NCI-H128 (cell line): Measurements from ENCODE around the gene SGMS1.

Experiments used
- DNase-seq: peaks from one replicate; lab custom pipeline; 2025; ENCODE audit not compliant: unreplicated experiment; lab: John Stamatoyannopoulos, UW

SGMS1 gene

GRCh38 chr10:50407076-50407801 lies 216.5 kb downstream of the SGMS1 start:
- no peak for DNase-seq

DNA sequence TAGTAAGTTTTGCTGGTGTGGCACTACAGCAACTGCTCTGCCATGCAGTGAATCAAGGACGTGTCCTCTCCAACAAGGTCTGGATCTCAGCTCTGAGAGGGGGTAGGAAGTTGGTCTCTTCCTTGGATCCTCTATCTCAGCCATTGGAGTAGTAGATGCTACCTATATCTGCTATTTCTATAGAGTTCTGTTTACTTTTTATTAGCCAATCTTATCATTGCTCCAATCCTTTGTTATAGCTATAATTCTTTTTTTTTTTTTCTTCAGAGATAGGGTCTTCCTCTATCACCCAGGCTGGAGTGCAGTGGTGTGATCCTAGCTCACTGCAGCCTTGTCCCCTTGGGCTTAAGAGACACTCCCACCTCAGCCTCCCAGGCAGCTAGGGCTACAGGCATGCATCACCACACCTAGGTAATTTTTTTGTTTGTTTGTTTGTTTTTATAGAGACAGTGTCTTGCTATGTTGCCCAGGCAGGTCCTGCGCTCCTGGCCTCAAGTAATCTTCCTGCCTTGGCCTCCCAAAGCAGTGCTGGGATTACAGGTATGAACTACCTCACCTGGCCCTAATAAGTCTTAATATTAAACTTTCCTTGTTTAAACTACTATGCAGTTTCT lies 217.2 kb downstream of the SGMS1 start:
- no peak for DNase-seq

GRCh38 chr10:50405723-50406122 lies 218.0 kb downstream of the SGMS1 start:
- DNase-seq = no peak

DNA sequence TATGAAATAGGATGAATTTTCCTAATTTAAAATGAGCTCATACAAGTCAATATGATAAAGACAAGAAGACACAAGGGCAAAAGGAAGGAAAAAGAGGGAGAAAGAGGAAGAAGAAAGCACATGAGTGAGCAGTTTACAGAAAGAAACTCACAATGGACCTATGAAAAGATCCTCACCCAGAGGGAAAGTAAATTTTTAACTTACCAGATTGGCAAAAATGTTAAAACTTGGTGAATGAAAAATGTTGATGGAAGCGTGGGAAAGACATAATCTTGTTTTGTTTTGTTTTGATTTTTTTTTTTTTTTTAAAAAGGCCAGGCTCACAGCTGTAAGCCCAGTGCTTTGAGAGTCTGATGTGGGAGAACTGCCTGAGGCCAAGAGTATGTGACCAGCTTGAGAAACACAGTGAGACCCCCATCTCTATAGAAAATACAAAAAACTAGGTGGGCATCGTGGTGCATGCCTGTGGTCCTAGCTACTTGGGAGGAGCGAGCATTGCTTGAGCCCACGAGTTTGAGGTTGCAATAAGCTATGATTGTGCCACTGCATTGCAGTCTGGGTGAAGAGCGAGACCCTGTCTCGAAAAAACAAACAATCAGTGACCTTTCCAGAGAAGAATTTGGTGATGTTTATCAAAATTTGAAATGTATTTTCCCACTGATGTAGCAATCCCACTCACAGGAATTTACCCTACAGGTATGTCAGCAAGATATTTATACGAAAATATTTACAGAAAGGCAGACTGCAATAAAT lies 219.6 kb downstream of the SGMS1 start:
- DNase-seq = no peak

DNA sequence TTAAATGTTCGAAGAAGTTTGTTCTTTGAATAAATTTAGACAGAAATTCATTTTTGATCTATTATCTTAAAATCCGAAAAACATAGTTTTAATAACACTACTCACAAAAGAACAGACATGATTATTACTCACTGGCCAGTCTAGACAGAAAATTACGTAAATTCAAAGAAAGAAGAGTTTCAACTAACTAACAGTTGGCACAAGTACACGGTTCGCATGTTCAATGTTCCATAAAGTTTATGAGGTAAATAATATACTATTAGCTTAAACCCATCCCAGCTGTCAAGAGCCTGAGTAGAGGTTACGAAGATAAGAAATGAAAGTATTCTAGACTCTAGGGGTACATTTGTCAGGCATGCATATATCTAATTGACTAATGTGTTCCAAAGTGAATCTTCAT lies 220.7 kb downstream of the SGMS1 start:
- DNase-seq = no peak

- DNase-seq = no peak
These were observed 221.3 kb downstream of the SGMS1 start for GRCh38 chr10:50402466-50402865.

DNA sequence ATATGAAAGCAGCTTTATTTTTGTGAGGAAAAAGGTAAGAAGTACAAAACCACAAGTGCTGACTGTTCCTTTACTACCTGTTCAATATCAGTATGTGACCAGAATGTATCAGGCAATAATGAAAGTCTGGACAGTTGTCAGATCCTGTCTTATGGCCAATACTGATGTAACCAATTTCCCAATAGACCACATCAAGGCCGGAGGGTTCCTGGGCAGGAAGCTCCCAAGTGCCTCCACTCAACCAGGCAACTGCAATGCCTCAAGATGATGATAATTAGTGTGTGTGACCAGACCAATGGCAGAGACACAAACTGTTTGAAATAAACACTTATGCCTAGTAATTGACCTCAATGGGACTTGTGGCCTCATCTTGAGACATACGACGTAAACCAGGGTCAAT lies 223.1 kb downstream of the SGMS1 start:
- no peak for DNase-seq

DNA sequence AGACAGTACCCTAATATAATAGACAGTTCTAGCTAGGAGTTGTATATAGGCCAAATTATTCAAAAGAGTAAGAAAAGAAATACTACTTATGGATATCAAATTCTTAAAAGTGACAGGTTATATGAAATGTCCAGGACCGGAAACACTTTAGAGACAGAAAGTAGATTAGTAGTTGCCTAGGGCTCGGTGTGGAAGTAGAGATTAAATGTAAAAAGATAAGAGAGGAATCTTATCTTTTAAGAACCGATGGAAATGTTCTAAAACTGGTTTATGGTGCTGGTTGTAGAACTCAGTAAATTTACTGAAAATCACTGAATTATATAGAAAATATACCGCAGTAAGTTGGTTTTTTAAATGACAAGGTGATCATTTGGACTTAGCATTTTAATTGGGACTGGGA lies 224.9 kb downstream of the SGMS1 start:
- DNase-seq = no peak

DNA sequence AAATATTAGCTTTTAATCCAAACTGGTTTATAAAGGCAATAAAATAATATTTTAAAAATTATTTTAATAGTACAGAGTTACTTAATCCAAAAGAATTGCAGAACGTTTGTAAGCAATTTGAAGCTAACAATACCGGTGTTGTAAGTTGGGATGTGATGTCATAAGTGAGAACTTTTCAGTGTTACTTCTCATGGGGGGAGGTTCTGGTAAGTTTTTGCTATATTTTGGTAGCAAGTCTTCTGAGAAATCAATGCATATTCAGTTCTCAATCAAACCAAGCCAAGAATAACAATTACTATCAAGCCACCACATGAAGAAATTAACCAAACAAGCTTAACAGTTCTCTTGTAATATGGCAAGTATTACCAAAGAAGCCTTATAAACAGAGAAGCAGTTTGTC lies 225.4 kb downstream of the SGMS1 start:
- no peak for DNase-seq

DNA sequence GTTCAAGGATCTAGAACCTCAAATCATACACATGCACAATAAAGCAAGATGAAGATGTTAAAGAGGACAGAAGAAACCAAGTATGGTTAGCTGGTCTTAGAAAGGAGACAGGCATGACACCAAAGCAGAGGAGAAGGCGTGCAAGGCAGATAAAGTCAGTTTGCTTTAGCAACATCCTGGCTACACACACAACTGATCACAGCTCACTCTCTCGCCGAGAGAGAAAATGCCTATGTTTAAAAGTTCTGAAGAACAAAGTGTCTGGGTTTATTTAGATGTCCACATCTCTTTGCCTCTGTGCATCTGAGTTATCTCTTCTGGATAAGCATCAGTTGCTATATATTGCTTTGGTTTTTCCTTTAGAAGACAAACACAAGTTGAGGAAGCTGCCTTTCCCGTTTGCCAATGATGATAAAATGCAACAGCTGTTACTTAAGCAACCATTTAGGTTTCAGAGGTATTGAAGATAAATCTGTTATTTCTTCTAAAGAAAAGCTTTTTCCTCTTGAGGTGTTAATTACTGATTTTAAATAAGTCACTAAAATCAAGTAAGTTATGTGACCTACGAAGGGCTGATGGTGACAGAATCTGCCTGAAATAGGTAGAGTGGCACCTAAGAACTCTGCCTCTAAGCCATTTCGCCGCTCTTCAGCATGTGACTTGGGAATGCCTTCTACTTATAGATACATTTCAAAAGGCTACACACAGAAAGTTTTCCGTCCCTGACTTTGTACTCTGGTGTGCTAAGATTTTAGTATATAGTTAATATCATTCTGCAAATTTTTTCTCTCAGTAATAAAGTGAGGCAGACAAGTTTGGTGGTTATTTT lies 226.2 kb downstream of the SGMS1 start:
- DNase-seq = no peak

GRCh38 chr10:50396491-50397311 lies 227.1 kb downstream of the SGMS1 start:
- no peak for DNase-seq

- no peak for DNase-seq
These were observed 227.9 kb downstream of the SGMS1 start for GRCh38 chr10:50395851-50396250.

DNA sequence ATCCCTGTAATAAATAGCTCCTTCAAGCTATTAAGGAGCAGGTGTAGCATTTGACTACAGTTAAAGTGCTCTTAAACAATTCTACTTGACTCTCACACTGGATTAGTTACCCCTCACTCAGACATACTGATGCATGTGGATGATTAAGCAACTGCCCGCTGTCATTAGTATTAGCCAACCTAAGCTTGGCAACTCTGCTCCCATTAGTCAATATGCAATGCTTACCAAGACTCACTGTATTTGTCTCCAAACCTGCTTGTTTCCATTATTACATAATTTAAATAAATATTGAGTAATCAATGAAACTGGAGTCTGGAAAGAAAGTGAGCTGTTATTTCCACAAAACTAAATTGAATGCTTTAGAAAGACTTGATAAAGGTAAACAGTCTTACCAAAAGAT lies 228.5 kb downstream of the SGMS1 start:
- no peak for DNase-seq

- DNase-seq = no peak
These were observed 228.9 kb downstream of the SGMS1 start for GRCh38 chr10:50394832-50395231.

- DNase-seq = no peak
These were observed 229.8 kb downstream of the SGMS1 start for GRCh38 chr10:50393784-50394467.

DNA sequence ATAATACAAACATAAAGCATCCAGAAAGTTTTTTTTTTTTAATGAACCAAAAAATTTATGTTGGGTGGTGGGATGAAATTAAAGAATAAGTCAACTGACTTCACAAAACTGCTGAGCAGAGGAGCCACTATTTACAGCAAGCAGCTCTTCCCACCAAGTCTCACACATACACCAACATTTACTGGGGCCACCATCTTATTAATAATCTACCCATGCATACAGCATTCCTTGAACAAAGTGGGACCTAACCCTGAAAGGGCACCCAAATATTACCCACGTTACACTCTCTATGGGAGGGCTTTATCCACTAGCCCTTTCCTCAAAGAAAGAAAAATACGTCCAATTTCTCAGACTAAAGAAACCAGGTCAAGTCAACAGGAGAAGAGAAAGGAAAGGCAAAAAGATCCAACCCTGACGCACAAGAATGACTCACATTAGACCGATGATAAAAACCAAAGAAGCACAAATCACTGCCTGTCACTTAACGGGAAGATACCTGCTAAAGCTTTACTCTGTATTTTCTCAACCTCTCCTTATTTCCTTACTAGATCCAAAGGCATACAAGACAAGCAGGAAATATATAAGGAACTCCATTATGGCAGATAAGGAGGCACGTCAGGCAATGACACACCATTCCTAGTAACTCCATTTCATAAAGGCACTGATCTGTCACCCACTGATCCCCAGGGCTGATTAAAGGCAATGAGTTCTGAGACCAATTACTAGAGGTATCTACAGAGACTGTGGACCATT lies 230.6 kb downstream of the SGMS1 start:
- no peak for DNase-seq

DNA sequence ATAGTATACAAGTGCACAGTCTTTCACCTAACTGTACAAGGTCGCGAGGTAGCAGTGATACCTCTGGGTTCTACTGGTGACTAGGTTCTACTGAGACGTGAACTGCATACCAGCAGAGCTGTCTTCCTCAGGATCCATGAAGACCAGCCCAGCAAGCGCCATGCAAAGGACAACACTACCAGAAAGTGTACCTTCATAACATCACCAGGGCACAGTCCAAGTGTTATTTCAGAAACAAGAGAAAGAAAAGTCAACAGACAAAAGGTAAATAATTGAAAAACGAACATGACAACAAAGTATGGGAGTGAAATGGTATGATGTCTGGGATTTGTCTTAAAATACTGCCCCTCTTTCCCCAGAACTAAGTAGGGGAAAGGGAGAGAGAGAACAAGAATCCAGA lies 231.3 kb downstream of the SGMS1 start:
- no peak for DNase-seq

- DNase-seq = no peak
These were observed 233.5 kb downstream of the SGMS1 start for GRCh38 chr10:50390302-50390701.

DNA sequence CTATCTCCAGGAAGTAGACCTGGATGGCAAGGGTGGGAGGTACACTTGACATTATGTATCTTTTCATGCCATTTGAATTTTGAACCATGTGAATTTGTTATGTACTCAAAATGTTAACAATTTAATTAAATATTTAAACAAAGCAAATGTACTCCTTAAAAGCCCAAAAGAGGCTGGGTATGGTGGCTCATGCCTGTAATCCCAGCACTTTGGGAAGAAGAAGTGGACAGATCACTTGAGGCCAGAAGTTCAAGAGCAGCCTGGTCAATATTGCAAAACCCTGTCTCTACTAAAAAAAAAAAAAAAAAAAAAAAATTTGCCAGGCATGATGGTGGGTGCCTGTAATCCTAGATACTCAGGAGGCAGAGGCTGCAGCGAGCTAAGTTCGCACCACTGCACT lies 235.6 kb downstream of the SGMS1 start:
- DNase-seq = no peak
